Esophagus muscularis mucosa (tissue), 4 donors: ENCODE results near the gene TRAF3. TPM values are rescaled to one million over a fixed set of nuclear protein-coding genes. Genes with fewer than 3 reads are reported as not detected.

ENCODE experiments used
- DNase-seq: peaks from one replicate; pipeline ENCODE4 v3.0.0-alpha.2; 2017; ENCODE audit errors: extremely low spot score
- H3K27ac ChIP-seq, 4 donors: fragments of 200-600 bp; sonication (generic); replicated peaks in 1 of 4; 1 replicate in 3 of 4; 2 replicates in 1 of 4; pipeline ENCODE4 v1.5.1; 2016 to 2019; ENCODE audit warnings: mild to moderate bottlenecking in 1 of 4
- H3K27me3 ChIP-seq, 4 donors: fragments of 200-600 bp; sonication (generic); one replicate each; pipeline versions ENCODE4 v1.5.1 to v1.6.0; 2016 to 2019
- H3K36me3 ChIP-seq, 4 donors: fragments of 200-600 bp; sonication (generic); one replicate each; pipeline ENCODE4 v1.5.1; 2016 to 2019
- H3K4me1 ChIP-seq, 4 donors: fragments of 200-600 bp; sonication (generic); one replicate each; pipeline ENCODE4 v1.5.1; 2016 to 2019
- H3K4me3 ChIP-seq, 4 donors: fragments of 200-600 bp; sonication (generic); 1 replicate in 2 of 4; 2 replicates in 2 of 4; pipeline ENCODE4 v1.5.1; 2016 to 2019; ENCODE audit warnings: mild to moderate bottlenecking in 4 of 4, moderate library complexity in 1 of 4
- H3K9me3 ChIP-seq, 4 donors: fragments of 200-600 bp; sonication (generic); 1 replicate in 3 of 4; 2 replicates in 1 of 4; pipeline ENCODE4 v1.5.1; 2016 to 2019
- CTCF ChIP-seq, 3 experiments: fragments of 200-600 bp in 2 of 3; fragments of 450-650 bp in 1 of 3; sonication (generic) in 2 of 3; IDR thresholded peaks; one replicate each; pipeline ENCODE4 v1.5.1; 2017 to 2019; ENCODE audit warnings: antibody characterized with exemption in 3 of 3, mild to moderate bottlenecking in 2 of 3, moderate library complexity in 1 of 3
- EP300 ChIP-seq: sonication (generic); formaldehyde crosslinking; IDR thresholded peaks from one replicate; pipeline ENCODE4 v1.6.1; 2017; ENCODE audit warnings: antibody characterized with exemption
- POLR2A ChIP-seq: fragments of 450-650 bp; IDR thresholded peaks from one replicate; pipeline ENCODE4 v1.6.1; 2017; ENCODE audit warnings: antibody characterized with exemption, moderate library complexity, mild to moderate bottlenecking, low read depth
- POLR2AphosphoS5 ChIP-seq, 2 donors: sonication (generic); formaldehyde crosslinking; IDR thresholded peaks; one replicate each; pipeline ENCODE4 v1.6.1; 2017; ENCODE audit warnings: antibody characterized with exemption in 2 of 2
- WGBS: methylation state at CpG from one replicate; pipeline ENCODE4 v1.1.5; 2018; 5-methylcytosine and 5-hydroxymethylcytosine counted together
- intact Hi-C: fragments of 100-400 bp; cut with DNase I; formaldehyde crosslinking; loops from one replicate; pipeline ENCODE4 v1.15.1; 2023
- total RNA-seq, 4 donors: library from RNA; depleted of rRNA; stranded (reverse); fragments of >200 nt; gene quantifications; one replicate each; pipeline versions ENCODE4 v1.1.0 to v1.2.1, GENCODE V29; 2016

TRAF3 gene
- total RNA-seq, 4 donors from 2014 or later: 9.6 to 19.1 (median 17.5) TPM

- no peak for DNase-seq
- Histone ChIP-seq H3K27me3 (no peaks in the 10 kb centered on the region), H3K36me3 (no peaks in the 10 kb centered on the region), H3K4me1 (no peaks in the 10 kb centered on the region), H3K9me3 (no peaks in the 10 kb centered on the region), H3K4me3 (no peak overlapping the region), H3K27ac (no peak overlapping the region)
- intact Hi-C loops: no loop called here
- 91% methylated on average over 12 of the region's 12 CpGs for whole genome bisulfite sequencing
- TF ChIP-seq CTCF (IDR thresholded peaks at IDR 0.05): no peak
- TF ChIP-seq POLR2A: no peak
- no peak for TF ChIP-seq POLR2AphosphoS5 (IDR thresholded peaks at IDR 0.05)
- TF ChIP-seq EP300: no peak
Observed at GRCh38 chr14:102811254-102811963, 34.2 kb downstream of the TRAF3 start.

DNA sequence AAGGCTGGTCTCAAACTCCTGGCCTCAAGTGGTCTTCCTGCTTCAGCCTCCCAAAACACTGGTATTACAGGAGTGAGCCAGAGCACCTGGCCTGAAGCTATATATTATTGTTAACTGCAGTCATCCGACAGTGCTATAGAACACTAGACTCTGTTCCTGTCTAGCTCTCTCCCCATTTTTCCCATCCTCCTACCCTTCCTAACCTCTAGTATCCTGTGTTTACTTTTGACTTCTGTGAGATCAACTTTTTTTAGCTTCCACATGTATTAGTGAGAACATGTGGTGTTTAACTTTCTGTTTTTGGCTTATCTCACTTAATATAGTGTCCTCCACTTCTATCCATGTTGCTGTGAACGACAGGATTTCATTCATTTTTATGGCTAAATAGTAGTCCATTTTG, 34.7 kb downstream of the TRAF3 start:
- 88% methylated on average over 2 of the region's 2 CpGs for WGBS
- H3K36me3 ChIP-seq: no peaks in the 10 kb centered on the region
- TF ChIP-seq POLR2A: no peak
- TF ChIP-seq CTCF (IDR thresholded peaks at IDR 0.05): no peak
- H3K27me3 ChIP-seq: no peaks in the 10 kb centered on the region
- no peak for DNase-seq
- H3K27ac ChIP-seq: no peak overlapping the region
- peaks cover 0 to 1% (median 0%) of the 10 kb centered on the region in 4 donors for H3K4me1 ChIP-seq
- intact Hi-C loops: no loop called here
- no peak overlapping the region for H3K4me3 ChIP-seq
- no peaks in the 10 kb centered on the region for H3K9me3 ChIP-seq

DNA sequence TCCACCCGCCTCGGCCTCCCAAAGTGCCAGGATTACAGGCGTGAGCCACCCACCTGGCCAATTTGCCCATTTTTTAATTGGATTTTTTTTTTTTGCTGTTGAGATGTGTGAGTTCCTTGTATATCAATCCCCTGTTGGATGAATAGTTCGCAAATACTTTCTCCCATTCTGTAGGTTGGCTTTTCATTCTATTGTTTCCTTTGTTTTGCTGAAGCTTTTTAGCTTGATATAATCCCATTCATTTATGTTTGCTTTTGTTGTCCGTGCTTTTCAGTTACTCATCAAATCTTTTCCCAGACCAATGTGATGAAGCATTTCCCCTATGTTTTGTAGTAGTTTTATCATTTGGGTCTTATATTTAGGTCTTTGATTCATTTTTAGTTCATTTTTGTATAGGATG, 36.4 kb downstream of the TRAF3 start:
- intact Hi-C loops: no loop called here
- 86% methylated on average over 5 of the region's 5 CpGs for WGBS

GRCh38 chr14:102817318-102817717, 40.1 kb downstream of the TRAF3 start:
- H3K27ac ChIP-seq: peak overlapping the region in 1 of 4 donors; percentile 63
- H3K4me3 ChIP-seq: no peak overlapping the region
- DNase-seq: no peak
- H3K9me3 ChIP-seq: no peaks in the 10 kb centered on the region
- H3K4me1 ChIP-seq: peaks cover 0 to 27% (median 15%) of the 10 kb centered on the region in 4 donors
- no peaks in the 10 kb centered on the region for H3K27me3 ChIP-seq
- TF ChIP-seq CTCF (IDR thresholded peaks at IDR 0.05): no peak
- TF ChIP-seq POLR2AphosphoS5 (IDR thresholded peaks at IDR 0.05): no peak
- TF ChIP-seq EP300: no peak
- TF ChIP-seq POLR2A: no peak
- 96% methylated on average over 2 of the region's 2 CpGs for WGBS
- no peaks in the 10 kb centered on the region for H3K36me3 ChIP-seq
- intact Hi-C loops: no loop called here

More for the DNA sequence above, 36.4 kb downstream of the TRAF3 start:
- H3K27me3 ChIP-seq: no peaks in the 10 kb centered on the region
- peaks cover 0 to 14% (median 11%) of the 10 kb centered on the region in 4 donors for H3K4me1 ChIP-seq
- no peak for DNase-seq
- no peaks in the 10 kb centered on the region for H3K9me3 ChIP-seq
- H3K27ac ChIP-seq: no peak overlapping the region
- no peaks in the 10 kb centered on the region for H3K36me3 ChIP-seq
- H3K4me3 ChIP-seq: no peak overlapping the region
- TF ChIP-seq POLR2A: no peak
- TF ChIP-seq POLR2AphosphoS5 (IDR thresholded peaks at IDR 0.05): no peak
- TF ChIP-seq CTCF (IDR thresholded peaks at IDR 0.05): no peak
- no peak for TF ChIP-seq EP300
